CD4-positive, alpha-beta T cell treated with Interferon alpha-2 for 1 hour (primary cell): ENCODE data around the gene CCL3.
"Not testable (repeated sequence)": the region's sequence is repeated elsewhere in the genome, so short reads cannot be mapped to it uniquely, and the experiment has no call there.

Experiments
- DNase-seq, 2 donors: peaks; one replicate each; pipeline ENCODE4 v3.0.0-alpha.2; 2020 to 2022

Gene CCL3

GRCh38 chr17:36089888-36090836 lies at the start of gene CCL3:
TSS of gene CCL3 (minus strand) at chr17:36090143. CDS start at chr17:36090058, 85 bp downstream.
- DNase-seq, result peak; percentile 55 to 76

- no peak for DNase-seq
Observed at GRCh38 chr17:36136439-36136838, 46.5 kb upstream of the CCL3 start.

- DNase-seq, result no peak
Observed at GRCh38 chr17:36136036-36136435, 46.1 kb upstream of the CCL3 start.

GRCh38 chr17:36135465-36135864 lies 45.5 kb upstream of the CCL3 start:
- no peak for DNase-seq

- DNase-seq, result no peak
Observed at GRCh38 chr17:36133602-36134236, 43.8 kb upstream of the CCL3 start.

- DNase-seq, result no peak
Observed at GRCh38 chr17:36132421-36132831, 42.5 kb upstream of the CCL3 start.

- DNase-seq, result no peak
Observed at GRCh38 chr17:36131931-36132330, 42.0 kb upstream of the CCL3 start.

- DNase-seq, result no peak
Observed at GRCh38 chr17:36131421-36131820, 41.5 kb upstream of the CCL3 start.

GRCh38 chr17:36130346-36130745 lies 40.4 kb upstream of the CCL3 start:
- no peak for DNase-seq

GRCh38 chr17:36129616-36130015 lies 39.7 kb upstream of the CCL3 start:
- no peak for DNase-seq

- no peak for DNase-seq
Observed at GRCh38 chr17:36128411-36128978, 38.6 kb upstream of the CCL3 start.

- DNase-seq, result no peak
Observed at GRCh38 chr17:36127911-36128310, 38.0 kb upstream of the CCL3 start.

GRCh38 chr17:36127199-36127893 lies 37.4 kb upstream of the CCL3 start:
- DNase-seq, result peak in 1 of 2 donors; percentile 50

GRCh38 chr17:36124879-36125824 lies 35.2 kb upstream of the CCL3 start:
- no peak for DNase-seq

- DNase-seq, result no peak
Observed at GRCh38 chr17:36123431-36123830, 33.5 kb upstream of the CCL3 start.

GRCh38 chr17:36121099-36121498 lies 31.2 kb upstream of the CCL3 start:
- not testable (repeated sequence) for DNase-seq

GRCh38 chr17:36120221-36120620 lies 30.3 kb upstream of the CCL3 start:
- no peak for DNase-seq

GRCh38 chr17:36118477-36119353 lies 28.8 kb upstream of the CCL3 start:
- no peak for DNase-seq

GRCh38 chr17:36117505-36118382 lies 27.8 kb upstream of the CCL3 start:
- DNase-seq, result no peak

- not testable (repeated sequence) for DNase-seq
Observed at GRCh38 chr17:36115649-36115977, 25.7 kb upstream of the CCL3 start.
